T-helper 2 cell treated with Interferon-gamma antibody and Interleukin-4, amounts not matched to agents 100 ng/mL and 5 ng/mL, for 36 hours (primary cell): ENCODE results near the gene PROM2. TPM values are rescaled to one million over a fixed set of nuclear protein-coding genes. Genes with fewer than 3 reads are reported as not detected.

ENCODE experiments used
- intact Hi-C: fragments of 100-400 bp; cut with micrococcal nuclease; formaldehyde crosslinking; loops from one replicate; pipeline ENCODE4 v1.15.1; 2023
- total RNA-seq: library from RNA; stranded (reverse); gene quantifications from 2 replicates; pipeline ENCODE4 v1.2.3, GENCODE V29; 2022

PROM2 gene
- total RNA-seq, 1 donor from 2014 or later: 0.48 TPM

- intact Hi-C loops: loop anchor here (5.0 kb wide), 1 partner anchor 248 kb away; no protein-coding TSS in a partner anchor
These were observed 45.5 kb downstream of the PROM2 start for GRCh38 chr2:95319481-95320343.

- intact Hi-C loops: loop anchor here (5.0 kb wide), 1 partner anchor 247 kb away; no protein-coding TSS in a partner anchor
These were observed 46.1 kb downstream of the PROM2 start for GRCh38 chr2:95320344-95320712.

GRCh38 chr2:95320986-95321767, 46.9 kb downstream of the PROM2 start:
- intact Hi-C loops: loop anchor here (5.0 kb wide), 1 partner anchor 246 kb away; no protein-coding TSS in a partner anchor

- intact Hi-C loops: loop anchor here (5.0 kb wide), 1 partner anchor 244 kb away; no protein-coding TSS in a partner anchor
These were observed 49.3 kb downstream of the PROM2 start for GRCh38 chr2:95323347-95324155.

- intact Hi-C loops: no loop called here
These were observed 50.8 kb downstream of the PROM2 start for GRCh38 chr2:95325026-95325425.

- intact Hi-C loops: no loop called here
These were observed 51.6 kb downstream of the PROM2 start for GRCh38 chr2:95325590-95326432.

GRCh38 chr2:95326433-95327140, 52.3 kb downstream of the PROM2 start:
- intact Hi-C loops: no loop called here

GRCh38 chr2:95327861-95328260, 53.6 kb downstream of the PROM2 start:
- intact Hi-C loops: no loop called here

- intact Hi-C loops: no loop called here
These were observed 54.3 kb downstream of the PROM2 start for GRCh38 chr2:95328358-95329125.

- intact Hi-C loops: no loop called here
These were observed 55.2 kb downstream of the PROM2 start for GRCh38 chr2:95329401-95329800.

GRCh38 chr2:95329891-95330793, 55.9 kb downstream of the PROM2 start:
- intact Hi-C loops: no loop called here

GRCh38 chr2:95330794-95331338, 56.6 kb downstream of the PROM2 start:
- intact Hi-C loops: no loop called here

GRCh38 chr2:95331606-95332005, 57.4 kb downstream of the PROM2 start:
- intact Hi-C loops: no loop called here

- intact Hi-C loops: no loop called here
These were observed 57.8 kb downstream of the PROM2 start for GRCh38 chr2:95332036-95332435.

GRCh38 chr2:95333056-95333455, 58.8 kb downstream of the PROM2 start:
- intact Hi-C loops: no loop called here

GRCh38 chr2:95333888-95334338, 59.7 kb downstream of the PROM2 start:
- intact Hi-C loops: no loop called here

- intact Hi-C loops: no loop called here
These were observed 60.8 kb downstream of the PROM2 start for GRCh38 chr2:95334916-95335641.
